Tibial nerve (tissue), 4 donors: ENCODE measurements around the gene DCAF4. TPM values are rescaled to one million over a fixed set of nuclear protein-coding genes. Genes with fewer than 3 reads are reported as not detected.

Experiments
- DNase-seq, 2 donors: peaks; one replicate each; pipeline ENCODE4 v3.0.0-alpha.2; 2019; ENCODE audit warnings: low spot score in 2 of 2
- H3K27ac ChIP-seq, 4 donors: fragments of 200-600 bp; sonication (generic) in 3 of 4; one replicate each; pipeline ENCODE4 v1.5.1; 2017 to 2019; ENCODE audit warnings: mild to moderate bottlenecking in 1 of 4
- H3K27me3 ChIP-seq, 2 donors: fragments of 200-600 bp; sonication (generic) in 1 of 2; one replicate each; pipeline versions ENCODE4 v1.5.1 to v1.6.0; 2017 to 2019
- H3K36me3 ChIP-seq, 3 donors: fragments of 200-600 bp; sonication (generic); one replicate each; pipeline ENCODE4 v1.5.1; 2018 to 2019
- H3K4me1 ChIP-seq, 4 donors: fragments of 200-600 bp; sonication (generic) in 3 of 4; one replicate each; pipeline ENCODE4 v1.5.1; 2017 to 2019
- H3K4me3 ChIP-seq, 4 donors: fragments of 200-600 bp; sonication (generic) in 3 of 4; one replicate each; pipeline ENCODE4 v1.5.1; 2017 to 2019; ENCODE audit warnings: mild to moderate bottlenecking in 1 of 4, moderate library complexity in 1 of 4
- H3K9me3 ChIP-seq, 4 donors: fragments of 200-600 bp; sonication (generic) in 3 of 4; one replicate each; pipeline ENCODE4 v1.5.1; 2017 to 2019
- EP300 ChIP-seq, 2 donors: sonication (generic); formaldehyde crosslinking; IDR thresholded peaks; one replicate each; pipeline ENCODE4 v1.6.1; 2017; ENCODE audit warnings: antibody characterized with exemption in 2 of 2, mild to moderate bottlenecking in 1 of 2
- POLR2A ChIP-seq, 2 donors: fragments of 450-650 bp; IDR thresholded peaks; one replicate each; pipeline ENCODE4 v1.6.1; 2017; ENCODE audit warnings: antibody characterized with exemption in 2 of 2, mild to moderate bottlenecking in 2 of 2, moderate library complexity in 2 of 2
- WGBS, 2 donors: methylation state at CpG; one replicate each; pipeline ENCODE4 v1.1.5; 2018; 5-methylcytosine and 5-hydroxymethylcytosine counted together
- total RNA-seq, 4 donors: library from RNA; depleted of rRNA; stranded (reverse); fragments of >200 nt; gene quantifications; one replicate each; pipeline ENCODE4 v1.1.0, GENCODE V29; 2016
- TF ChIP-seq, protein P1 (sequence below), 5 experiments: fragments of 200-600 bp in 3 of 5; fragments of 450-650 bp in 2 of 5; sonication (generic) in 3 of 5; IDR thresholded peaks; one replicate each; pipeline ENCODE4 v1.5.1; 2016 to 2019; ENCODE audit warnings: antibody characterized with exemption in 5 of 5, mild to moderate bottlenecking in 3 of 5, moderate library complexity in 2 of 5

The DCAF4 gene
- total RNA-seq, 4 donors from 2014 or later: 6.6 to 84.1 (median 20.2) TPM

- H3K36me3 ChIP-seq: no peaks in the 10 kb centered on the region
- peaks cover 0 to 7% of the 10 kb centered on the region in 2 donors for H3K27me3 ChIP-seq
- H3K9me3 ChIP-seq: no peaks in the 10 kb centered on the region
- DNase-seq: no peak
- no peak overlapping the region for H3K4me3 ChIP-seq
- 85 to 89% methylated on average over 5 of the region's 5 CpGs for WGBS, 2 donors
- no peak overlapping the region for H3K27ac ChIP-seq
- peaks cover 0 to 3% (median 0%) of the 10 kb centered on the region in 4 donors for H3K4me1 ChIP-seq
- TF ChIP-seq POLR2A (IDR thresholded peaks at IDR 0.05) (no peak), EP300 (IDR thresholded peaks at IDR 0.05) (no peak)
- TF ChIP-seq, protein P1, sequence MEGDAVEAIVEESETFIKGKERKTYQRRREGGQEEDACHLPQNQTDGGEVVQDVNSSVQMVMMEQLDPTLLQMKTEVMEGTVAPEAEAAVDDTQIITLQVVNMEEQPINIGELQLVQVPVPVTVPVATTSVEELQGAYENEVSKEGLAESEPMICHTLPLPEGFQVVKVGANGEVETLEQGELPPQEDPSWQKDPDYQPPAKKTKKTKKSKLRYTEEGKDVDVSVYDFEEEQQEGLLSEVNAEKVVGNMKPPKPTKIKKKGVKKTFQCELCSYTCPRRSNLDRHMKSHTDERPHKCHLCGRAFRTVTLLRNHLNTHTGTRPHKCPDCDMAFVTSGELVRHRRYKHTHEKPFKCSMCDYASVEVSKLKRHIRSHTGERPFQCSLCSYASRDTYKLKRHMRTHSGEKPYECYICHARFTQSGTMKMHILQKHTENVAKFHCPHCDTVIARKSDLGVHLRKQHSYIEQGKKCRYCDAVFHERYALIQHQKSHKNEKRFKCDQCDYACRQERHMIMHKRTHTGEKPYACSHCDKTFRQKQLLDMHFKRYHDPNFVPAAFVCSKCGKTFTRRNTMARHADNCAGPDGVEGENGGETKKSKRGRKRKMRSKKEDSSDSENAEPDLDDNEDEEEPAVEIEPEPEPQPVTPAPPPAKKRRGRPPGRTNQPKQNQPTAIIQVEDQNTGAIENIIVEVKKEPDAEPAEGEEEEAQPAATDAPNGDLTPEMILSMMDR (IDR thresholded peaks at IDR 0.05): no peak
These were observed 23.3 kb upstream of the DCAF4 start for GRCh38 chr14:72902801-72903530.

- DNase-seq: no peak
- no peak overlapping the region for H3K4me3 ChIP-seq
- no peak overlapping the region for H3K27ac ChIP-seq
- WGBS, 2 donors: 43 to 96% methylated on average over 1 of the region's 1 CpG
- H3K4me1 ChIP-seq: peaks cover 0 to 3% (median 0%) of the 10 kb centered on the region in 4 donors
- H3K9me3 ChIP-seq: no peaks in the 10 kb centered on the region
- no peaks in the 10 kb centered on the region for H3K36me3 ChIP-seq
- TF ChIP-seq EP300 (IDR thresholded peaks at IDR 0.05) (no peak), POLR2A (IDR thresholded peaks at IDR 0.05) (no peak)
- TF ChIP-seq, protein P1 (IDR thresholded peaks at IDR 0.05): no peak
- peaks cover 0 to 7% of the 10 kb centered on the region in 2 donors for H3K27me3 ChIP-seq
These were observed 22.5 kb upstream of the DCAF4 start for GRCh38 chr14:72903716-72904115.

- H3K27ac ChIP-seq: no peak overlapping the region
- 2 to 85% methylated on average over 1 of the region's 1 CpG for WGBS, 2 donors
- no peak for TF ChIP-seq EP300 (IDR thresholded peaks at IDR 0.05)
- TF ChIP-seq, protein P1 (IDR thresholded peaks at IDR 0.05): no peak
- TF ChIP-seq POLR2A (IDR thresholded peaks at IDR 0.05): no peak
- no peaks in the 10 kb centered on the region for H3K36me3 ChIP-seq
- H3K4me1 ChIP-seq: peaks cover 0 to 3% (median 0%) of the 10 kb centered on the region in 4 donors
- no peak overlapping the region for H3K4me3 ChIP-seq
- H3K27me3 ChIP-seq: peaks cover 0 to 7% of the 10 kb centered on the region in 2 donors
- H3K9me3 ChIP-seq: no peaks in the 10 kb centered on the region
- DNase-seq: no peak
These were observed 22.0 kb upstream of the DCAF4 start for GRCh38 chr14:72904218-72904617.

GRCh38 chr14:72904840-72905561 is 21.3 kb upstream of the DCAF4 start:
- H3K36me3 ChIP-seq: no peaks in the 10 kb centered on the region
- H3K27ac ChIP-seq: no peak overlapping the region
- peak in 1 of 2 donors; percentile 13 for TF ChIP-seq EP300 (IDR thresholded peaks at IDR 0.05)
- no peak for TF ChIP-seq POLR2A (IDR thresholded peaks at IDR 0.05)
- TF ChIP-seq, protein P1 (IDR thresholded peaks at IDR 0.05): peak; percentile 83 to 92 (median 90)
- 28 to 31% methylated on average over 5 of the region's 5 CpGs for WGBS, 2 donors
- no peak overlapping the region for H3K4me3 ChIP-seq
- no peaks in the 10 kb centered on the region for H3K9me3 ChIP-seq
- H3K4me1 ChIP-seq: peaks cover 0 to 3% (median 0%) of the 10 kb centered on the region in 4 donors
- DNase-seq: peak; percentile 33 to 74
- H3K27me3 ChIP-seq: peaks cover 0 to 7% of the 10 kb centered on the region in 2 donors

DNA sequence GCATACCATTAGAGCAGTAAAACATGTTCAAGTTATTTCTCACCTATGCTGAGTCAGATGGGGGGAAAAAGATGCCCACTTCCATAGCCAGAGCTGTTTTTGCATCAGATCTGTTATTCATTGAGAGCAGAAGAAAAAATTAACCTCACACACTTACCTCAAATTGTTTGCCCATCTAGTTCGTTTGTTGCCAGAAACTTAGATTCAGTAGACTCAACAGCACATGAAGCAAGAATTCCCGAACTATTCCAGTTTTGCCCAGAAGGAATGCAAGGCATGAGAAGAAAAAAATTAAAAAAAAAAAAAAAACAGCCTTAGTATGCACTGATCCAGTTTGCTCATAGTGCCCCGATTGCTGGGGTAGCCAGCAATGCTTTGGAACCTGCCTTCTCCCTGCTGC is 19.9 kb upstream of the DCAF4 start:
- peaks cover 0 to 3% (median 0%) of the 10 kb centered on the region in 4 donors for H3K4me1 ChIP-seq
- H3K4me3 ChIP-seq: no peak overlapping the region
- 30 to 53% methylated on average over 3 of the region's 3 CpGs for WGBS, 2 donors
- no peaks in the 10 kb centered on the region for H3K36me3 ChIP-seq
- peaks cover 0 to 7% of the 10 kb centered on the region in 2 donors for H3K27me3 ChIP-seq
- H3K9me3 ChIP-seq: no peaks in the 10 kb centered on the region
- DNase-seq: no peak
- TF ChIP-seq POLR2A (IDR thresholded peaks at IDR 0.05) (no peak), EP300 (IDR thresholded peaks at IDR 0.05) (no peak)
- TF ChIP-seq, protein P1 (IDR thresholded peaks at IDR 0.05): no peak
- no peak overlapping the region for H3K27ac ChIP-seq
